Keratinocyte (primary cell): Measurements from ENCODE around the gene DSG2. TPM values are rescaled to one million over a fixed set of nuclear protein-coding genes. Genes with fewer than 3 reads are reported as not detected.

Experiments used
- DNase-seq: peaks from one replicate; pipeline ENCODE4 v3.0.0-alpha.2; 2011; ENCODE audit warnings: low read depth, missing footprints, low spot score
- FAIRE-seq: peaks from 2 replicates; lab custom pipeline; 2011; peaks lifted over from hg19 to GRCh38; lab: Jason Lieb, UNC
- H2AFZ ChIP-seq: 2 replicates; pipeline ENCODE4 v1.6.0; 2012; ENCODE audit warnings: low read length, control low read depth, inconsistent platforms; ENCODE audit not compliant: control insufficient read depth
- H3K27ac ChIP-seq: 2 replicates; pipeline ENCODE4 v1.5.1; 2011; ENCODE audit warnings: low read length; ENCODE audit not compliant: control insufficient read depth, insufficient read depth
- H3K27me3 ChIP-seq: 3 replicates; pipeline ENCODE4 v1.6.0; 2011; ENCODE audit warnings: low read length; ENCODE audit not compliant: control insufficient read depth, insufficient read depth; ENCODE audit errors: extremely low read depth
- H3K36me3 ChIP-seq, 2 experiments: 2 replicates in 1 of 2; 3 replicates in 1 of 2; pipeline ENCODE4 v1.5.1; 2011; ENCODE audit warnings: low read length in 2 of 2, mild to moderate bottlenecking in 1 of 2; ENCODE audit not compliant: control insufficient read depth in 2 of 2, insufficient read depth in 2 of 2; ENCODE audit errors: extremely low read depth in 1 of 2
- H3K4me1 ChIP-seq: 3 replicates; pipeline ENCODE4 v1.5.1; 2011; ENCODE audit warnings: low read length; ENCODE audit not compliant: control insufficient read depth, insufficient read depth; ENCODE audit errors: extremely low read depth
- H3K4me2 ChIP-seq: 3 replicates; pipeline ENCODE4 v1.6.0; 2011; ENCODE audit warnings: low read depth, low read length; ENCODE audit not compliant: control insufficient read depth, insufficient read depth; ENCODE audit errors: extremely low read depth
- H3K4me3 ChIP-seq, 3 experiments: fragments of 200-600 bp in 1 of 3; sonication (generic) in 1 of 3; 2 replicates in 2 of 3; 3 replicates in 1 of 3; pipeline ENCODE4 v1.5.1; 2011 to 2016; ENCODE audit warnings: low read length in 3 of 3, mild to moderate bottlenecking in 3 of 3, control low read depth in 2 of 3, inconsistent platforms in 1 of 3, low read depth in 1 of 3, mixed read lengths in 1 of 3, mixed run types in 1 of 3, moderate library complexity in 1 of 3; ENCODE audit not compliant: control insufficient read depth in 2 of 3, insufficient read depth in 2 of 3; ENCODE audit errors: extremely low read depth in 1 of 3
- H3K79me2 ChIP-seq: 2 replicates; pipeline ENCODE4 v1.6.0; 2012; ENCODE audit warnings: low read length; ENCODE audit not compliant: control insufficient read depth, insufficient read depth
- H3K9ac ChIP-seq: 3 replicates; pipeline ENCODE4 v1.6.0; 2011; ENCODE audit warnings: low read length; ENCODE audit not compliant: control insufficient read depth, insufficient read depth; ENCODE audit errors: extremely low read depth
- H3K9me1 ChIP-seq: 3 replicates; pipeline ENCODE4 v1.6.0; 2011; ENCODE audit warnings: low read length; ENCODE audit not compliant: control insufficient read depth, insufficient read depth; ENCODE audit errors: extremely low read depth
- H3K9me3 ChIP-seq: 2 replicates; pipeline ENCODE4 v1.5.1; 2012; ENCODE audit warnings: low read depth, low read length; ENCODE audit not compliant: control insufficient read depth
- H4K20me1 ChIP-seq: 3 replicates; pipeline ENCODE4 v1.6.0; 2011; ENCODE audit warnings: low read length; ENCODE audit not compliant: control insufficient read depth, insufficient read depth; ENCODE audit errors: extremely low read depth
- CTCF ChIP-seq, 3 experiments: IDR thresholded peaks in 1 of 3; conservative IDR thresholded peaks in 1 of 3; optimal IDR thresholded peaks in 1 of 3; 2 replicates in 2 of 3; 3 replicates in 1 of 3; pipeline versions ENCODE3 to v1.5.1; 2011; ENCODE audit warnings: low read length in 3 of 3, mild to moderate bottlenecking in 3 of 3, moderate library complexity in 2 of 3, control low read depth in 1 of 3, inconsistent platforms in 1 of 3; ENCODE audit not compliant: insufficient read depth in 2 of 3; ENCODE audit errors: extremely low read depth in 1 of 3
- EZH2 ChIP-seq: IDR thresholded peaks from one replicate; pipeline ENCODE4 v1.6.1; 2012; ENCODE audit warnings: inconsistent platforms, mild to moderate bottlenecking, low read length, moderate library complexity
- dilution Hi-C: fragments of 300-500 bp; cut with MboI; formaldehyde crosslinking; loops from one replicate; pipeline ENCODE4 v1.7.0; 2020; ENCODE audit warnings: low sequenced_read_pairs; ENCODE audit not compliant: extremely low pct_ligation_motif_present
- polyA minus RNA-seq, 3 experiments: library from RNA; depleted of rRNA, polyadenylated mRNA; stranded (reverse); fragments of >200 nt; gene quantifications; 1 replicate in 1 of 3; 2 replicates in 1 of 3; 3 replicates in 1 of 3; pipeline ENCODE4 v1.2.3, GENCODE V29; 2011
- polyA plus RNA-seq, 5 experiments: library from polyadenylated mRNA; depleted of rRNA in 3 of 5; stranded (reverse) in 3 of 5; stranded (forward) in 1 of 5; unstranded in 1 of 5; fragments of >200 nt; gene quantifications; 1 replicate in 1 of 5; 2 replicates in 3 of 5; 3 replicates in 1 of 5; pipeline versions ENCODE4 v1.2.1 to v1.2.3, GENCODE V29; 2011 to 2012; ENCODE audit warnings: missing spikeins in 2 of 5, low read depth in 1 of 5, low replicate concordance in 1 of 5

Gene DSG2
- polyA plus RNA-seq (117 to 157 TPM (median 140 TPM) in 3 replicates), polyA minus RNA-seq (60.4 to 135 TPM (median 94.1 TPM) in 3 replicates)
- 45.0 TPM for polyA plus RNA-seq (2011; ENCODE audit: low read depth)
- polyA plus RNA-seq (2011; cell fraction: cytosol; rRNA removed) = 36.7 and 70.7 TPM in 2 replicates
- 159 and 180 TPM in 2 replicates for polyA plus RNA-seq (2011; cell fraction: nucleus; rRNA removed)
- polyA plus RNA-seq (2012; ENCODE audit: low replicate concordance) = 30.9 and 98.2 TPM in 2 replicates
- 53.3 TPM for polyA minus RNA-seq (2011; cell fraction: cytosol; rRNA and poly(A)+ RNA removed)
- 162 and 289 TPM in 2 replicates for polyA minus RNA-seq (2011; cell fraction: nucleus; rRNA and poly(A)+ RNA removed)

- no peak for TF ChIP-seq CTCF (optimal IDR thresholded peaks at IDR 0.05 in 1 of 3, IDR thresholded peaks at IDR 0.05 in 1 of 3, conservative IDR thresholded peaks at IDR 0.05 in 1 of 3; ENCODE audit: extremely low read depth in 1 of 3, insufficient read depth in 2 of 3, low read length in 3 of 3)
- Histone ChIP-seq H3K27me3 (no peaks in the 10 kb centered on the region), H3K4me1 (peaks cover 23% of the 10 kb centered on the region), H3K36me3 (peaks cover 0 to 9% of the 10 kb centered on the region in 2 experiments), H4K20me1 (no peaks in the 10 kb centered on the region), H2AFZ (peak within 1 kb of the TSS; percentile 62), H3K79me2 (peaks cover 40% of the 10 kb centered on the region), H3K9me1 (no peaks in the 10 kb centered on the region), H3K9me3 (no peaks in the 10 kb centered on the region), H3K9ac (peak within 1 kb of the TSS; percentile 98), H3K4me2 (peak within 1 kb of the TSS; percentile 90), H3K27ac (peak within 1 kb of the TSS; percentile 89), H3K4me3 (peak within 1 kb of the TSS; percentile 76 to 98 (median 93))
- DNase-seq = no peak
- dilution Hi-C loops = no loop called here
- no peak for FAIRE-seq
These were observed at the start of gene DSG2 for GRCh38 chr18:31497836-31498573. Gene DSG2, plus strand, starts transcription at chr18:31498177. Its CDS starts 75 bp downstream, at chr18:31498252.

- dilution Hi-C loops = no loop called here
- no peak overlapping the region for H2AFZ ChIP-seq
- peak overlapping the region; percentile 47 to 98 (median 89) for H3K4me3 ChIP-seq
- peaks cover 0 to 14% of the 10 kb centered on the region in 2 experiments for H3K36me3 ChIP-seq
- no peaks in the 10 kb centered on the region for H3K9me3 ChIP-seq
- H3K4me1 ChIP-seq = peaks cover 52% of the 10 kb centered on the region
- peak overlapping the region; percentile 88 for H3K9ac ChIP-seq
- peak overlapping the region; percentile 98 for H3K27ac ChIP-seq
- no peaks in the 10 kb centered on the region for H4K20me1 ChIP-seq
- TF ChIP-seq EZH2 (no peak), CTCF (optimal IDR thresholded peaks at IDR 0.05 in 1 of 3, IDR thresholded peaks at IDR 0.05 in 1 of 3, conservative IDR thresholded peaks at IDR 0.05 in 1 of 3; ENCODE audit: extremely low read depth in 1 of 3, insufficient read depth in 2 of 3, low read length in 3 of 3) (no peak)
- no peak for DNase-seq
- peaks cover 66% of the 10 kb centered on the region for H3K79me2 ChIP-seq
- FAIRE-seq = peak; percentile 89
- H3K9me1 ChIP-seq = no peaks in the 10 kb centered on the region
- peak overlapping the region; percentile 94 for H3K4me2 ChIP-seq
- no peaks in the 10 kb centered on the region for H3K27me3 ChIP-seq
These were observed 47.6 kb upstream of the DSG2 start for GRCh38 chr18:31450409-31450808.
